ENCODE results near the gene CDKAL1. TPM values are rescaled to one million over a fixed set of nuclear protein-coding genes. Genes with fewer than 3 reads are reported as not detected.
A peak's percentile ranks its signal among the peaks of the same experiment; 100 is the strongest.

Gene CDKAL1
- total and polyA plus RNA-seq, 10 of the 15 experiments (the other 5 are each of a cell fraction or from before 2014, with no cell fraction given), result 10.7 to 26.9 (median 17.3) TPM

- no peak for TF ChIP-seq ZBTB33 (IDR thresholded peaks at IDR 0.05)
- TF ChIP-seq RAD51 (IDR thresholded peaks at IDR 0.05), result no peak
- peak; percentile 88; the same call in 1 of the 2 replicates for TF ChIP-seq SPI1 (IDR thresholded peaks at IDR 0.05; ENCODE audit: borderline replicate concordance, insufficient read depth, low read depth, low read length)
- no peak for TF ChIP-seq PAX8 (IDR thresholded peaks at IDR 0.05)
- TF ChIP-seq JUND (IDR thresholded peaks at IDR 0.05; ENCODE audit: low read depth, low read length), result 0 out of 2 replicates have a peak, but pooled peaks have one; percentile 10
- TF ChIP-seq SUPT20H (IDR thresholded peaks at IDR 0.05; ENCODE audit: borderline replicate concordance, control insufficient read depth, low read depth, low read length), result no peak
- no peak for TF ChIP-seq USF2 (IDR thresholded peaks at IDR 0.05; ENCODE audit: borderline replicate concordance, low read depth, low read length)
- TF ChIP-seq IRF5 (IDR thresholded peaks at IDR 0.05; ENCODE audit: borderline replicate concordance), result no peak
- TF ChIP-seq STAT3 (IDR thresholded peaks at IDR 0.05; ENCODE audit: low read depth, low read length), result no peak
- TF ChIP-seq SUZ12 (IDR thresholded peaks at IDR 0.05; ENCODE audit: unreplicated experiment), result no peak
- TF ChIP-seq CBFB (IDR thresholded peaks at IDR 0.05; ENCODE audit: low read depth), result 0 out of 2 replicates have a peak, but pooled peaks have one; percentile 35
- no peak for TF ChIP-seq ATF3 (IDR thresholded peaks at IDR 0.05; ENCODE audit: borderline replicate concordance, extremely low read depth, low read depth, low read length)
- TF ChIP-seq FOXK2 (IDR thresholded peaks at IDR 0.05), result no peak
- TF ChIP-seq GATAD2B (conservative IDR thresholded peaks at IDR 0.05; ENCODE audit: low read depth), result peak; percentile 41; the same call in 1 of the 2 replicates
- no peak for TF ChIP-seq YY1 (IDR thresholded peaks at IDR 0.05; ENCODE audit: low read depth, low read length)
- TF ChIP-seq REST (IDR thresholded peaks at IDR 0.05; ENCODE audit: low read depth, low read length), result no peak
- TF ChIP-seq RUNX3 (IDR thresholded peaks at IDR 0.05; ENCODE audit: low read length), result peak; percentile 90
- no peak for TF ChIP-seq ZNF207 (IDR thresholded peaks at IDR 0.05; ENCODE audit: borderline replicate concordance)
- 0 out of 2 replicates have a peak, but pooled peaks have one; percentile 26 for TF ChIP-seq MTA3 (IDR thresholded peaks at IDR 0.05; ENCODE audit: borderline replicate concordance, low read length)
- peak; percentile 45; the same call in 1 of the 2 replicates for TF ChIP-seq DPF2 (IDR thresholded peaks at IDR 0.05)
- TF ChIP-seq NFYB (IDR thresholded peaks at IDR 0.05; ENCODE audit: insufficient read depth, low read depth, low read length), result no peak
Observed at GRCh38 chr6:20669571-20670314, 135.5 kb downstream of the CDKAL1 start (continued).
